ENCODE measurements around the gene COG5. TPM values are rescaled to one million over a fixed set of nuclear protein-coding genes. Genes with fewer than 3 reads are reported as not detected.

The COG5 gene
- total RNA-seq, 1 experiment from 2014 or later: 32.2 TPM

GRCh38 chr7:107258737-107259136 lies 305.0 kb downstream of the COG5 start:
- Histone ChIP-seq H3K36me3 (ENCODE audit: insufficient read depth, low read length, poor library complexity, severe bottlenecking) (no peaks in the 10 kb centered on the region), H3K9me3 (ENCODE audit: low read depth, low read length, poor library complexity, severe bottlenecking) (no peaks in the 10 kb centered on the region), H3K4me3 (ENCODE audit: low read depth, low read length, poor library complexity, severe bottlenecking) (no peak overlapping the region), H3K27ac (ENCODE audit: low read depth, low read length, poor library complexity, severe bottlenecking) (no peak overlapping the region), H3K27me3 (replicated peaks; ENCODE audit: insufficient read depth, low read depth, low read length, poor library complexity) (no peaks in the 10 kb centered on the region), H3K4me1 (ENCODE audit: insufficient read depth, low read length, poor library complexity, severe bottlenecking) (peaks cover 7% of the 10 kb centered on the region)
- CTCF ChIA-PET: no interaction called here
- no peak for DNase-seq (ENCODE audit: low spot score)
- no peak for TF ChIP-seq CTCF (conservative IDR thresholded peaks at IDR 0.05; ENCODE audit: low read depth, low read length)
- no peak for TF ChIP-seq EZH2 (IDR thresholded peaks at IDR 0.05; ENCODE audit: borderline replicate concordance, low read depth, low read length, poor library complexity, severe bottlenecking)
- POLR2A ChIA-PET (ENCODE audit: low non-redundant PET): no interaction called here
- BruUV-seq (replicated peaks): no TSS peak
- intact Hi-C loops (cut with micrococcal nuclease; ENCODE audit: unreplicated experiment): no loop called here

GRCh38 chr7:107255602-107256001 lies 308.1 kb downstream of the COG5 start:
- no peak overlapping the region for H3K27ac ChIP-seq (ENCODE audit: low read depth, low read length, poor library complexity, severe bottlenecking)
- no peaks in the 10 kb centered on the region for H3K36me3 ChIP-seq (ENCODE audit: insufficient read depth, low read length, poor library complexity, severe bottlenecking)
- BruUV-seq (replicated peaks): no TSS peak
- no peaks in the 10 kb centered on the region for H3K27me3 ChIP-seq (replicated peaks; ENCODE audit: insufficient read depth, low read depth, low read length, poor library complexity)
- H3K4me1 ChIP-seq (ENCODE audit: insufficient read depth, low read length, poor library complexity, severe bottlenecking): no peaks in the 10 kb centered on the region
- POLR2A ChIA-PET (ENCODE audit: low non-redundant PET): no interaction called here
- no peak overlapping the region for H3K4me3 ChIP-seq (ENCODE audit: low read depth, low read length, poor library complexity, severe bottlenecking)
- no peak for TF ChIP-seq CTCF (conservative IDR thresholded peaks at IDR 0.05; ENCODE audit: low read depth, low read length)
- H3K9me3 ChIP-seq (ENCODE audit: low read depth, low read length, poor library complexity, severe bottlenecking): no peaks in the 10 kb centered on the region
- intact Hi-C loops (cut with micrococcal nuclease; ENCODE audit: unreplicated experiment): no loop called here
- CTCF ChIA-PET: no interaction called here
- DNase-seq (ENCODE audit: low spot score): no peak

GRCh38 chr7:107254398-107254985 lies 309.2 kb downstream of the COG5 start:
- intact Hi-C loops (cut with micrococcal nuclease; ENCODE audit: unreplicated experiment): no loop called here
- Histone ChIP-seq H3K4me1 (ENCODE audit: insufficient read depth, low read length, poor library complexity, severe bottlenecking) (no peaks in the 10 kb centered on the region), H3K9me3 (ENCODE audit: low read depth, low read length, poor library complexity, severe bottlenecking) (no peaks in the 10 kb centered on the region), H3K4me3 (ENCODE audit: low read depth, low read length, poor library complexity, severe bottlenecking) (no peak overlapping the region), H3K27ac (ENCODE audit: low read depth, low read length, poor library complexity, severe bottlenecking) (no peak overlapping the region), H3K36me3 (ENCODE audit: insufficient read depth, low read length, poor library complexity, severe bottlenecking) (no peaks in the 10 kb centered on the region), H3K27me3 (replicated peaks; ENCODE audit: insufficient read depth, low read depth, low read length, poor library complexity) (no peaks in the 10 kb centered on the region)
- CTCF ChIA-PET: no interaction called here
- no TSS peak for BruUV-seq (replicated peaks)
- no peak for TF ChIP-seq EZH2 (IDR thresholded peaks at IDR 0.05; ENCODE audit: borderline replicate concordance, low read depth, low read length, poor library complexity, severe bottlenecking)
- no peak for TF ChIP-seq CTCF (conservative IDR thresholded peaks at IDR 0.05; ENCODE audit: low read depth, low read length)
- DNase-seq (ENCODE audit: low spot score): no peak
- POLR2A ChIA-PET (ENCODE audit: low non-redundant PET): no interaction called here
